Mesenchymal stem cell (in vitro differentiated cells and primary cell): ENCODE data around the gene GBGT1.

Experiments
- DNase-seq: peaks from one replicate; pipeline ENCODE4 v3.0.0-alpha.2; 2013
- H2AFZ ChIP-seq: one replicate; pipeline ENCODE4 v1.6.1; 2013; ENCODE audit warnings: low read depth, mild to moderate bottlenecking, control low read depth, inconsistent platforms, low read length, moderate library complexity
- H2AK5ac ChIP-seq: 2 replicates; pipeline ENCODE4 v1.6.1; 2013; ENCODE audit warnings: low read length, moderate library complexity, mild to moderate bottlenecking, inconsistent platforms; ENCODE audit not compliant: severe bottlenecking
- H2BK120ac ChIP-seq: one replicate; pipeline ENCODE4 v1.6.1; 2013; ENCODE audit warnings: low read depth, mild to moderate bottlenecking, inconsistent platforms, low read length, moderate library complexity
- H2BK12ac ChIP-seq, 2 experiments: one replicate each; pipeline ENCODE4 v1.6.1; 2013; ENCODE audit warnings: inconsistent platforms in 2 of 2, low read length in 2 of 2, mild to moderate bottlenecking in 2 of 2, moderate library complexity in 2 of 2, control low read depth in 1 of 2
- H2BK15ac ChIP-seq: one replicate; pipeline ENCODE4 v1.6.1; 2013; ENCODE audit warnings: mild to moderate bottlenecking, low read depth, inconsistent platforms; ENCODE audit not compliant: poor library complexity, severe bottlenecking
- H2BK5ac ChIP-seq: 2 replicates; pipeline ENCODE4 v1.6.1; 2013; ENCODE audit warnings: low read depth, mild to moderate bottlenecking, low read length, control low read depth, inconsistent platforms; ENCODE audit not compliant: poor library complexity, severe bottlenecking
- H3K14ac ChIP-seq, 2 experiments: one replicate each; pipeline ENCODE4 v1.6.1; 2013; ENCODE audit warnings: inconsistent platforms in 2 of 2, low read length in 2 of 2, control low read depth in 1 of 2, mild to moderate bottlenecking in 1 of 2, moderate library complexity in 1 of 2
- H3K18ac ChIP-seq, 2 experiments: one replicate each; pipeline ENCODE4 v1.6.1; 2013; ENCODE audit warnings: inconsistent platforms in 2 of 2, low read length in 2 of 2, control low read depth in 1 of 2, low read depth in 1 of 2, mild to moderate bottlenecking in 1 of 2
- H3K23ac ChIP-seq, 2 experiments: one replicate each; pipeline ENCODE4 v1.6.1; 2013; ENCODE audit warnings: inconsistent platforms in 2 of 2, low read length in 2 of 2, mild to moderate bottlenecking in 2 of 2, moderate library complexity in 2 of 2, control low read depth in 1 of 2
- H3K27ac ChIP-seq: 2 replicates; pipeline ENCODE4 v1.5.1; 2013; ENCODE audit warnings: mild to moderate bottlenecking, moderate library complexity, low read length, control low read depth, inconsistent platforms; ENCODE audit not compliant: poor library complexity, severe bottlenecking
- H3K27me3 ChIP-seq, 2 experiments: 2 replicates each; pipeline versions ENCODE4 v1.6.1 to v1.7.0; 2013; ENCODE audit warnings: low read length in 2 of 2, mild to moderate bottlenecking in 2 of 2, moderate library complexity in 2 of 2, control low read depth in 1 of 2, inconsistent platforms in 1 of 2; ENCODE audit not compliant: control insufficient read depth in 1 of 2, insufficient read depth in 1 of 2
- H3K36me3 ChIP-seq, 2 experiments: 2 replicates each; pipeline versions ENCODE4 v1.6.1 to v1.7.0; 2013; ENCODE audit warnings: low read length in 2 of 2, control low read depth in 1 of 2, inconsistent platforms in 1 of 2, low read depth in 1 of 2, mild to moderate bottlenecking in 1 of 2; ENCODE audit not compliant: insufficient read depth in 2 of 2, control insufficient read depth in 1 of 2
- H3K4ac ChIP-seq, 2 experiments: one replicate each; pipeline ENCODE4 v1.6.1; 2013; ENCODE audit warnings: inconsistent platforms in 2 of 2, low read length in 2 of 2, mild to moderate bottlenecking in 2 of 2, moderate library complexity in 2 of 2, control low read depth in 1 of 2, low read depth in 1 of 2
- H3K4me1 ChIP-seq: 2 replicates; pipeline ENCODE4 v1.6.1; 2013; ENCODE audit warnings: low read depth, low read length, control low read depth; ENCODE audit not compliant: control insufficient read depth, insufficient read depth
- H3K4me2 ChIP-seq: 2 replicates; pipeline ENCODE4 v1.6.1; 2013; ENCODE audit warnings: low read length, mild to moderate bottlenecking, inconsistent platforms; ENCODE audit not compliant: poor library complexity, severe bottlenecking
- H3K4me3 ChIP-seq, 2 experiments: 2 replicates each; pipeline versions ENCODE4 v1.5.1 to v1.7.0; 2013; ENCODE audit warnings: low read length in 2 of 2, mild to moderate bottlenecking in 2 of 2, control low read depth in 1 of 2, low read depth in 1 of 2; ENCODE audit not compliant: insufficient read depth in 1 of 2
- H3K79me1 ChIP-seq: replicated peaks from 2 replicates; pipeline ENCODE4 v1.6.1; 2013; ENCODE audit warnings: mild to moderate bottlenecking, control low read depth, low read length, inconsistent platforms; ENCODE audit not compliant: poor library complexity, severe bottlenecking
- H3K9ac ChIP-seq: 2 replicates; pipeline ENCODE4 v1.7.0; 2013; ENCODE audit warnings: mild to moderate bottlenecking, low read length, moderate library complexity
- H3K9me3 ChIP-seq: 2 replicates; pipeline ENCODE4 v1.7.0; 2013; ENCODE audit warnings: mild to moderate bottlenecking, low read length; ENCODE audit not compliant: control insufficient read depth
- H4K8ac ChIP-seq: one replicate; pipeline ENCODE4 v1.6.1; 2013; ENCODE audit warnings: inconsistent platforms, mild to moderate bottlenecking, low read length, moderate library complexity
- H4K91ac ChIP-seq: one replicate; pipeline ENCODE4 v1.6.1; 2013; ENCODE audit warnings: mild to moderate bottlenecking, low read length, inconsistent platforms
- WGBS: methylation state at CpG from one replicate; pipeline ENCODE4 v1.1.7; 2013; ENCODE audit warnings: mixed read lengths; 5-methylcytosine and 5-hydroxymethylcytosine counted together

GBGT1 gene

DNA sequence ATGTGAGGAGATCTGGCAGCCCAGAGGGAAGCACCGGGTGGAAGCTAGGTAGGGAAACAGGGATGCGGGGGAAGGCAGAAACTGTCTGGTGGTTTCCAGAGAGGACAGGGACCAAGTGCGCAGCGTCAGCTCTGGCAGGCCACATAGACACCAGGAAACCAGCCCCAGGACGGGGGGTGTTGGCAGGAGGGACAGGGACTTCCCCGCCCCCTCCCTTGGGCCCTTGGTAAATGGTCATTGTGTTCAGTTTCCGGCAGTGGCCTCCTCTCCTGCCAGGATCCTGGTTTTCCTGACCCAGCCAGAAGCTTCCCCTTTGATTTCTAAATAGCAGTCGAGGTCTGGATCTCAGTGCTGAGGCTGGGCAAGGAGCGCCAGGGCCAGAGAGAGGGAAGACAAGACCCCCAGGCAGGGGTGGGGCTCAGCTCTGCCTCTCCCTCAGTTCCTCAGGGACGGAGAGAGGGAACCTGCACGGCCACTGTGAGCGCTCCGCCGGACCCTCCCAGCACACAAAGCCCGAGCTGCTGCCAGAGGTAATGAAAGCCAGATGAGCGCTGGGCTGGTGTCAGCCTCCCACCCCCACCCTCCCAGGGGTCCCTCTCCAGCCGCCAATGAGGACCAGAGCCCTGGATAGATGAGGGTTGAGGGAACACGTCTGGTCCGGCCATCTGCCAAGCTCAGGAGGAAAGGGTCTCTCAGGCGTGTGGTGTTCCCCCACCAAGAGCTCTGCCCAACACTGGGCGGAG is 44.4 kb downstream of the GBGT1 start:
- peak overlapping the region; percentile 34 for H2AK5ac ChIP-seq
- H3K36me3 ChIP-seq, result peaks cover 0 to 23% of the 10 kb centered on the region in 2 experiments
- H3K4me3 ChIP-seq, result peak overlapping the region in 1 of 2 experiments; percentile 90
- no peak overlapping the region for H2AFZ ChIP-seq
- H3K18ac ChIP-seq, result peak overlapping the region; percentile 43 to 61
- no peak overlapping the region for H3K27ac ChIP-seq
- H3K4me2 ChIP-seq, result peak overlapping the region; percentile 40
- no peak overlapping the region for H3K23ac ChIP-seq
- no peaks in the 10 kb centered on the region for H3K27me3 ChIP-seq
- WGBS, result 39% methylated on average over 20 of the region's 21 CpGs
- H3K9me3 ChIP-seq, result no peaks in the 10 kb centered on the region
- peak overlapping the region; percentile 65 for H4K91ac ChIP-seq
- H2BK12ac ChIP-seq, result no peak overlapping the region
- H3K9ac ChIP-seq, result peak overlapping the region; percentile 91
- H2BK15ac ChIP-seq, result no peak overlapping the region
- peaks cover 75% of the 10 kb centered on the region for H3K4me1 ChIP-seq
- peak overlapping the region; percentile 19 for H4K8ac ChIP-seq
- peaks cover 24% of the 10 kb centered on the region for H3K79me1 ChIP-seq
- H2BK5ac ChIP-seq, result no peak overlapping the region
- H2BK120ac ChIP-seq, result no peak overlapping the region
- peak overlapping the region in 1 of 2 experiments; percentile 67 for H3K4ac ChIP-seq
- DNase-seq, result no peak
- peak overlapping the region in 1 of 2 experiments; percentile 96 for H3K14ac ChIP-seq

DNA sequence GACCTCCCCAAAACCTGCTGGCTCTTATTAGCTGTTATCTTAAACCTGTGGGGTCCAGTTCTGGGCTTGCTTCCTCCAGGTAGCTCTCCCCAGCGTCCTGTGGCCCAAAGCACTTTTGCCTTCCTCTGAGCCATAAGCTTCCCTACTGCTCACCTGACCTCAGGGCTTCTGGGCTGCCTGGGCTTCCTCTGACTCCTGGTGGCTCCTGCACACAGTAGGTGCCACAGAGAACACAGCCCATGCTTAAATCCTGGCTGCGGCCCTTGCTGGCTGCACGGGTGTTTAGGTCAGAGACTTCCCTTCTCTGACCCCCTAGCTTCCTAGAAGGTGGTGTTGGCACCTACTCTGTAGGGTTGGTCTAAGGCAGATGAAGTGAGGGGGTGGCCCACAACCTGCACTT is 45.1 kb downstream of the GBGT1 start:
- no peak for DNase-seq
- Histone ChIP-seq H3K27me3 (no peaks in the 10 kb centered on the region), H4K91ac (no peak overlapping the region), H3K4me1 (peaks cover 82% of the 10 kb centered on the region), H2BK15ac (no peak overlapping the region), H4K8ac (peak overlapping the region; percentile 33), H3K4me3 (peak overlapping the region in 1 of 2 experiments; percentile 90), H3K18ac (peak overlapping the region in 1 of 2 experiments; percentile 61), H2AFZ (no peak overlapping the region), H3K14ac (no peak overlapping the region), H3K9ac (peak overlapping the region; percentile 91), H3K4me2 (no peak overlapping the region), H3K4ac (no peak overlapping the region), H3K23ac (no peak overlapping the region), H2BK5ac (no peak overlapping the region), H3K36me3 (peaks cover 0 to 23% of the 10 kb centered on the region in 2 experiments), H3K27ac (no peak overlapping the region), H3K79me1 (peaks cover 20% of the 10 kb centered on the region), H2BK120ac (no peak overlapping the region), H2AK5ac (no peak overlapping the region), H3K9me3 (no peaks in the 10 kb centered on the region), H2BK12ac (no peak overlapping the region)
- WGBS, result 85% methylated on average over 3 of the region's 3 CpGs

GRCh38 chr9:133118179-133118520 is 45.6 kb downstream of the GBGT1 start:
- DNase-seq, result no peak
- H3K18ac ChIP-seq, result no peak overlapping the region
- H2BK15ac ChIP-seq, result no peak overlapping the region
- H3K14ac ChIP-seq, result no peak overlapping the region
- H3K79me1 ChIP-seq, result peaks cover 20% of the 10 kb centered on the region
- no peak overlapping the region for H3K4me3 ChIP-seq
- no peak overlapping the region for H4K8ac ChIP-seq
- WGBS, result 97% methylated on average over 3 of the region's 3 CpGs
- peaks cover 81% of the 10 kb centered on the region for H3K4me1 ChIP-seq
- peaks cover 0 to 23% of the 10 kb centered on the region in 2 experiments for H3K36me3 ChIP-seq
- no peak overlapping the region for H3K9ac ChIP-seq
- H2BK12ac ChIP-seq, result no peak overlapping the region
- no peak overlapping the region for H2AK5ac ChIP-seq
- no peak overlapping the region for H3K27ac ChIP-seq
- no peak overlapping the region for H2BK5ac ChIP-seq
- H3K9me3 ChIP-seq, result no peaks in the 10 kb centered on the region
- H3K4ac ChIP-seq, result no peak overlapping the region
- no peak overlapping the region for H4K91ac ChIP-seq
- no peak overlapping the region for H3K4me2 ChIP-seq
- H2BK120ac ChIP-seq, result no peak overlapping the region
- no peaks in the 10 kb centered on the region for H3K27me3 ChIP-seq
- no peak overlapping the region for H3K23ac ChIP-seq
- H2AFZ ChIP-seq, result no peak overlapping the region

DNA sequence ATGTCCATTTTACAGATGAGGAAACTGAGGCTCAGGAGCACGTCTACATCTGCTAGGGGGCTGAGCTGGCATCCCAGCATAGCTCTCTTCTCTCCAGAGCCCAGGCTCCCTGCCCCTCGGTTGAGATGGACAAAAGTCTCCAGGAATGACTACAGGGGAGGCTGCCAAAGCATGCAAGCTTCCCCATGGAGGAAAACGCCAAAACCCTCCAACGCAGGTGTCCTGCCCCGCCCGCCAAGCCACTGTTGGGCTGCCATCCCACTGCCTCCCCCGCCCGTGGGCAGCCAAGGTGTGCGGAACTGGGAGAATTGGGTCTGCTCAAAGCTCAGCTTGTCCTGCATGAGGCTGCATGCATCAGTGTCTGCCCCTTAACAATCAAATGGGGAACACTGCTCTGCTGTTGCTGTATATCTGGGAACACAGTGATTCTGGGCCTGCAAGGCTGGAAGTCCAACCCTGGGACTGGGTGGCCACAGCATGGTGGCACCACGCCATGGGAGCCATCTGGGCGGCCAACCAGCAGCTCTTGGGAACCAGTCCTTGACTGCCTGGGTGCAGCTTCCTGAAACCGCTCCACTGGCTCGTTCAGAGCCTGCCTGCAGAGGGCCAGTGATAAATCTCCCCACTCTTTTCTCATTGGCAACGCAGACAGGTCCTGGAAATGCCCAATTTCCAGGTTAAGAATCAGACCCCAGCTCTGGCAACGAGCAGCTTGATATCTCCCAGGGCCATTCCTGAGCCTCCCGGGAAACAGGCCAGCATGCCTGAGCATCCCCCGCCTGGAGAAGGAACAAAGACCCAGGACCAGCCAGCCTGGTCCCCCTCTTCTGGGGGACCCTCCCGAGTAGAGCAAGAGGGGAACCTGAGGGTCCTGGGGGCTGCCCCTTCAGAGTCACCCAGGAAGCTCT is 46.2 kb downstream of the GBGT1 start:
- no peak overlapping the region for H3K9ac ChIP-seq
- H3K18ac ChIP-seq, result peak overlapping the region in 1 of 2 experiments; percentile 16
- H2AK5ac ChIP-seq, result no peak overlapping the region
- peak overlapping the region; percentile 49 for H4K8ac ChIP-seq
- H2BK12ac ChIP-seq, result no peak overlapping the region
- H3K23ac ChIP-seq, result no peak overlapping the region
- H3K4ac ChIP-seq, result no peak overlapping the region
- WGBS, result 90% methylated on average over 18 of the region's 18 CpGs
- H3K14ac ChIP-seq, result peak overlapping the region in 1 of 2 experiments; percentile 31
- no peak overlapping the region for H2AFZ ChIP-seq
- no peak overlapping the region for H2BK120ac ChIP-seq
- no peak overlapping the region for H2BK15ac ChIP-seq
- no peaks in the 10 kb centered on the region for H3K9me3 ChIP-seq
- no peak for DNase-seq
- H3K4me2 ChIP-seq, result no peak overlapping the region
- H3K79me1 ChIP-seq, result peaks cover 20% of the 10 kb centered on the region
- no peak overlapping the region for H3K4me3 ChIP-seq
- peaks cover 81% of the 10 kb centered on the region for H3K4me1 ChIP-seq
- no peak overlapping the region for H2BK5ac ChIP-seq
- no peak overlapping the region for H4K91ac ChIP-seq
- peaks cover 0 to 23% of the 10 kb centered on the region in 2 experiments for H3K36me3 ChIP-seq
- no peaks in the 10 kb centered on the region for H3K27me3 ChIP-seq
- no peak overlapping the region for H3K27ac ChIP-seq
